NCI-H146 (cell line): Measurements from ENCODE around the gene EML1.

Experiments used
- DNase-seq: peaks from one replicate; lab custom pipeline; 2025; lab: John Stamatoyannopoulos, UW

EML1 gene, protein sequence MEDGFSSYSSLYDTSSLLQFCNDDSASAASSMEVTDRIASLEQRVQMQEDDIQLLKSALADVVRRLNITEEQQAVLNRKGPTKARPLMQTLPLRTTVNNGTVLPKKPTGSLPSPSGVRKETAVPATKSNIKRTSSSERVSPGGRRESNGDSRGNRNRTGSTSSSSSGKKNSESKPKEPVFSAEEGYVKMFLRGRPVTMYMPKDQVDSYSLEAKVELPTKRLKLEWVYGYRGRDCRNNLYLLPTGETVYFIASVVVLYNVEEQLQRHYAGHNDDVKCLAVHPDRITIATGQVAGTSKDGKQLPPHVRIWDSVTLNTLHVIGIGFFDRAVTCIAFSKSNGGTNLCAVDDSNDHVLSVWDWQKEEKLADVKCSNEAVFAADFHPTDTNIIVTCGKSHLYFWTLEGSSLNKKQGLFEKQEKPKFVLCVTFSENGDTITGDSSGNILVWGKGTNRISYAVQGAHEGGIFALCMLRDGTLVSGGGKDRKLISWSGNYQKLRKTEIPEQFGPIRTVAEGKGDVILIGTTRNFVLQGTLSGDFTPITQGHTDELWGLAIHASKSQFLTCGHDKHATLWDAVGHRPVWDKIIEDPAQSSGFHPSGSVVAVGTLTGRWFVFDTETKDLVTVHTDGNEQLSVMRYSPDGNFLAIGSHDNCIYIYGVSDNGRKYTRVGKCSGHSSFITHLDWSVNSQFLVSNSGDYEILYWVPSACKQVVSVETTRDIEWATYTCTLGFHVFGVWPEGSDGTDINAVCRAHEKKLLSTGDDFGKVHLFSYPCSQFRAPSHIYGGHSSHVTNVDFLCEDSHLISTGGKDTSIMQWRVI

DNA sequence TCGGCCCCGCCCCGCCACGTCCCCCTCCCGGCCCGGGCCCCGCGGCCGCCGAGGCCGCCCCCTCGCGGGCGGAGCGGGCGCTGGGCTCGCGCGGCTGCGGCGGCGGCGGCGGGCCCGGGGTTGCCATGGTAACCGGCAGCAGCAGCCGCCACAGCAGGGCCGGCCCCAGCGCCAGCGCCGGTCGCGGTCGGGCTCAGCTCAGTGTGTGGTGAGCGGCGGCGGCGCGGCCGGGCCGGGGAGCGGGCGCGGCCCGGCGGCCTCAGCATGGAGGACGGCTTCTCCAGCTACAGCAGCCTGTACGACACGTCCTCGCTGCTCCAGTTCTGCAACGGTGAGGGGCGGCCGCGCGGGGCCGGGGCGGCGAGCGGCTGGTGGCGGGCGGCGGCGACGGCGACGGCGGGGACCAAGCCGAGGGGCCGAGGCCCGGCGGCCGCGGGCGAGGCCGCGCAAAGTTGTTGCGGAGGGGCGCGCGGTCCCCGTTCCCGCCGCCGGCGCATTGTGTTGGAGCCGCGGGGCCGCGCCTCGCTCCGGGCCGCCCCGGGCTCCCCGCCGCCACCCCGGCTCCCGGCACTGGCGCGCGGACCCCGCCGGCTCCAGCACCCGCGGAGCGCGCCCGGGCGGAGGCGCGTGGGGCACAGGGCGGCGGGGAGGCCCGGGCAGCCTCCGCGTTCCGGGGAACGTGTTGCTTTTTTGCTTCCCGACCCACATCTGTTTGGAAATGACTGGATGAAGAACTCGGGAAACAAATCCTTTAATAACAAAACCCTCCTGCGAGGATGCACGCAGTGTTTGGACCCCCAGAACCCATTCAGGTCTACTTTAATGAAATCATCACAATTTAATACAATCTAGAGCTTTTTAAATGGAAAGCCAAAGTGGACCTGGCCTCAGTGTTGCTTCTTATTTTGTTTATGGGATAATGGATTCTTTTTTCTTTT lies at the start of gene EML1:
TSS of gene EML1 (plus strand) at position 201 of the 938 bp plus-strand sequence. CDS start at position 265, 64 bp downstream.
- DNase-seq: peak; percentile 63

DNA sequence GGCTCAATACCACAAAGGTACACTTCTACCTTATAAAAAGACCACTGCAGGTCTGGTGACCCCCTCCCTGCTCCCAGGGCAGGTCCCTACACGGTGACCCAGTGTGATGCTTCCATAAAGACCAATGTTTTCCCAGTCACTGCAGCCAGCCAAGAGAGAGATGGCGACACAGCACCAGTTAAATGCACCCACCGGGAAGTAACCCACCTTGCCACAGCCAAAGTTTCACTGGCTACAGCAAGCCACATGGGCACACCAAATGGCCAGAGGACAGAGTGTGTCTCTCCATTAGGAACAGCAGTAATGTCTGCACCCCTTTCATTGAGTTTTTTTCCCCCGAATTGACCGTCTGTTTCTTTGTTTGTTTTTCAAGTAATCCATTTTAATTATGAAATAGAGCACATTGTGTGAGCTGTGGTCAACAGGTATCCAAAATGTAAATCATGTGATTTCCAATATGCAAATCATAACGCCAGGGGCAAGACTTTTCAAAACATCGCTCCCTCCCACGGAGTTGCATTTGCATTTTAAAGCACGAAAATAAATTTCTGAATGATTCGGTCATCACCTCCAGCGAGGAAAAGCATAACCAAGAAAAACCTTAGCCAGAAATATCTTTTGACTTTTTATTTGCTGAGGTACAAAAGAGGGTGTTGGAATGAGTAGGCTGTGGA lies 48.9 kb upstream of the EML1 start:
- no peak for DNase-seq

DNA sequence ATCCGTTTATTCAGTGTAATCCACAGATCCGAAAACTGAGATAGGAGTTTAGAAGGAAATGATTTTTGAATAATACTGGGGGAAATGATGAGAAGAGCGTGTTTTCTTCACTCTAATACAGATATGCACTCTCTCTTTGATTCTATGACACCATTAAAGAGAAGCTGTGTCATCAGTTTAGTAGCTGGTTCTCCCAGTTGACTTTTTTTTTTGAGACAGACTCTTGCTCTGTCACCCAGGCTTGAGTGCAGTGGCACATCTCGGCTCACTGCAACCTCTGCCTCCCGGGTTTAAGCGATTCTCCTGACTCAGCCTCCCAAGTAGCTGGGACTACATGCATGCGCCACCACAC lies 48.4 kb upstream of the EML1 start:
- DNase-seq: no peak

DNA sequence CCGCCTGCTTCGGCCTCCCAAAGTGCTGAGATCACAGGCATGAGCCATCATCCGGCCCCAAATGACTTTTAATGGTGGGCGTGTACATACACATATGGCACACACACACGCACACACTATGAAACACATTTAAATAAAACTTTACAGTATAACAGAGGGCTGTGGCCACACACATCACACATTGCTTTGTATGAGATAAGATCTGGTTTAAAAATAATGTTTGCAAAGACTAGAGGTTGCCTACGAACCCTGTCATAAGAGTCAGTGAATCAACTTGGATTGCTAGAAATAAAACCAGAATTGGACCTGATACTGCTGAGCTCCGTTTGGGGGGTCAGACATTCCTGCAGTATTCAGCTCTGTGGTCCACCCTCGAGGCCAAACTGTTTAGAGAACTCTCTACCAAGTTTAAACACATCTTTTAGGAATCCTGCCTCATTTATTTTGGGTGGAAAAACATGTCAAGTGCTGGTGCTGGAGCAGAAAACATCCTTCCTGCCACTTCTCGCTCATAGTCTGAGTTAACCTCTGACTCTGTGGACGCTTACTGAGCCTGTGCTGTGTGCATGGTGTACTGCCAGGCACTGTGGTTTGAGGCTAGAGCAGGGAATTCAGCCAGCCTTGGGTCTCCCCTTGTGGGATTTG lies 47.8 kb upstream of the EML1 start:
- DNase-seq: no peak

DNA sequence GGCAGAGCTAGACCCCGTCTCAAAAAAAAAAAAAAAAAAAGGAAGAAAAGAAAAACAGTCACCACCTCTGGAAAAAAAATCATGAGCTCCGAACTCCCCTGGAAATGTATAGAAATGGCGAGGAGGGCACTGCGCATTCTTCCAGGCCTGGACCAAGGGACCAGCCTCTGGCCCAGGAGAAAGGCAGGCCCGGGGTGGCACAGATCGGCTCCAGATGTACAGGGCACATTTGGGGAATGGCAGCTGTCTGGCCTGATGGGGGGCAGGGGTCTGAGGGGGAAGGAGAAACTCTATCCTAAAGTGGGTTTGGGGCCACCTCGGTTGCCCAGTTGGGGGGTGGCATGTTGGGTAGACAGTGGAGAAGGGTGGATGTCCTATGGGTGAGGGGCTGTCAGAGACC lies 46.0 kb upstream of the EML1 start:
- DNase-seq: no peak

DNA sequence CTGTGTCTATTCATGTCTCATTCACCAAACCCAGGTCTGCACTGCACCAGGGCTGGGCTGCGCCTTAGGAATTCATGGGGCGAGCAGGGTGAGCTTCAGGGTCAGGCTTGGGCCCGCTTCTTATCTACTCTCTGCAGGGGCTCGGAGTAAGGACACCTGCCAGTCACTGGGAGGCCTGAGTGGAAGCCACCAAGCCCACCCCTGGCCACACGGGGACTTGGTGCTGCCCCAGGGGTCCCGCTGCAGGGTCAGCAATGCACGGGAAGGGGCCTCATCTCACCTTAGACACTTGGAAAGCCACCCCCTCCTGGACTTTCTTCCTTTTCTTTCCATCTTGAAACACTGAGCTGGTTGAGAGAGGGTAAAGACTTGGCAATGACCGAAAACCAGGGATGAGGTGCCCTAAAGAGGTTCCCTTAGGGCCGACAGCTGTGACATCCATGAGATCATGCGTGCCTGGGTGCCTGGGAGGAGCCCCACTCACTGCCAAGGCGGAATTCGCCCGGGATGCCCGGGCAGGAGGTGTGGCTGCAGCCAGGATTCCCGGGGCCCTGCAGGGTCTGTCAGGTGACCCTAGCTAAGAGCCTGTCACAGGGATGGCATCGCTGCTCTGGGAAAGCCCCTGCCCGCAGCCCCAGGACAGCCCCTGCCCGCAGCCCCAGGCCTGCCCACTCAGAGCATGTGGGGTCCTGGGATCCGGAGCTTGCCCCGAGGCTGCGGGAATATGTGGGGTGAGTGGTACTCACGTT lies 45.5 kb upstream of the EML1 start:
- no peak for DNase-seq

DNA sequence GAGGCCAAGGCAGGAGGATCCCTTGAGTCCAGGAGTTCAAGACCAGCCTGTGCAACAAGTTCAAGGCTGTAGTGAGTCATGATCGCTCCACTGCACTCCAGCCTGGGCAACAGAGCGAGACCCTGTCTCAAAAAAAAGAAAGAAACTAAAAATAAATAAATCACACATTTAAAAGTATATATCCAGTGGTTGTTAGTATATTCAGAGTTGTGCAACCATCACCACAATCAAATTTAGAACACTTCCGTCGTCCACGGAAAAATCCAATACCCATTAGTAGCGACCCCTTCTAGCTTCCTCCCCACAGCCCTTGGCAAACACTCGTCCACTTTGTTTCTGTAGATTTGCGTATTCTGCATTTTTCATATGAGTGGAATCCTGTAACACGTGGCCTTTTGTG lies 44.7 kb upstream of the EML1 start:
- DNase-seq: no peak

DNA sequence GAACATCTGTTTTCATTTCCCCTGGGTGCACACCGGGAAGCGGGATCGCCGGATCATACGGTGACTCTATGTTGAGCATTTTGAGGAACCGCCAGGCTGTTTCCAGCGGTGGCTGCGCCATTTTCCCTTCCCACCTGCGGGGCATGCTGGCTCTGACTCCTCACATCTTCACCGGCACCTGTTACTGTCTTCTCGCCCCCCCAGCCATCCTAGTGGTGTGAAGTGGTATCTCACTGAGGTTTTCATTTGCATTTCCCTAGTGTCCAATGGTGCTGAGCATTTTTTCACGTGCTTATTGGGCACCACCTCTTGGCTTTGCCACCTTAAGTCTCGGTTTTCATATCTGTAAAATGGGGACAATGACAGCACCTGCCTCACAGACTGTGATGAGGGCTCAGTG lies 44.1 kb upstream of the EML1 start:
- DNase-seq: no peak

DNA sequence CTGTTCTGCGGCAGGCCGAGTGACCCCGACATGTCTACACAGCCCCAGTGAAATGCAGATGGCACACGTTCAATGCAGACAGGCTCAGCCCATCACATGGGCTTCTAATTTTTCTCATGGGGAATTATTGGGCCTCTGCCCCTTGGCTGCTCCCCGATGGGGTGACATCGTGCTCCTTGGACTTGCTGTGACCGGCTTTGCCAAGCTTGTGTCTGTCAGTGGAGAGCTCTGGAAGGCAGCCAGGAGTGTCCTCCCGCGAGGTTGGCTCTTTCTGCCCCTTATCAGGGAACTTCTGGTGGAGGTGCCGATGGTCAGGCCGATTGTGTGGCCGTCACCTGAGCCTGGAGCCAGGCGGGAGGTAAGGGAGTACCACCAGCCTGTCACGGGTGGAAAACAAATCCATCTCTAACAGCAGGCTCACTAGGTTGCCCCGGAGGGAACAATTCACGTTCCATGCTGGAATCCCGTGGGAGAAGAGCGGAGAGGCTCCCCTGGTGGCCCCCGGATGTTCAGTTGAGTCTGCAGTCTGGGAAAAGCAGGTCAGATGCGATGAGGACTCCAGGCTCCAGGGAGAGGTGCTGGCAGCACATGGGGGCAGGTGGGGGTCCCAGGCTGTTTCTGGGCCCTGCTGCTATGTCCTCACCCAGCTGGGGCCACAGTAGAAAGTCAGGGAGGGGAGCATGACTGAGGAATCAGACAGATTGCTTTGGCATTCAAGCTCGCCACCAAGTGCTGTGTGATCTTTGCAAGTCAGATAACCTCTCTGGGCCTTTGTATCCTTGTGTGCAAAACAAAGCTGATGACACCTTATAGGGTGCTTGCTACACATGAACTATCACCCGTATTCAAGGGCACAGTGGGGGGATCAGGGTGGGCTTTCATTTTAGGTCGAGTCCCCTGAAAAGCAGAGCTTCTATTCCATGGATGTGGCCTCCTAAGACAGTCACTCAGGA lies 43.2 kb upstream of the EML1 start:
- DNase-seq: no peak

DNA sequence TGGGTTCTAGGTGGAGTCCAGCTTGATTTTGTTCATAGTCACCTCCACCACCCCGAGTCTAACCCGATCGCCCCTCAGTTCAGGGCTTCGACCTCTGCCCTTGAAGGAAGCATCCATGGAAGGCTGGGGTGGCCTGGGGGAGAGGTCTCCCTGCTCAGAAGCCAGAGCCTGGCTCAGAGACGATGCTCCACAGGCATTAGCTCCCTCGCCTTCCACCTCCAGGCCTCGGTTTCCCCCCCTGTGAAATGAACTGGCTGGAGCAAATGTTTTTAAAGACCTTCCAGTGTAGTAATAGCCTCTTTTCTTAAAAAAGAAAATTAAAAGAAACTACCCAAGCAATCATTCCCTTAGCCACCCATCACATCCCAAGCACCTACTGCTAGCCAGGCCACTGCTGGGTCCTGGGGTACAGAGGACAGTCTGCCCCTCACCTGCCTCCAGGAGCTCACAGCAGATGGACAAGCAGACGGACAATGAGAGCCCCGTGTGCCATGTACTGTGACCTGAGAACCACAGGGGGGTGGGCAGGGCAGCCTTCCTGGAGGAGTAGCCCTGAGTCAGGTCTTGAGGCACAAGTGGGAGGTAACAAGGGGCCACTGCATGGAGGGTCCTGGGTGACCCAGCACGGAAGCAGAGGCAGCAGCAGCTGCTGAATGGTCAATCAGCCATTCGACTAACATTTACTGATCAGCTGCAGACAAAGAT lies 42.3 kb upstream of the EML1 start:
- no peak for DNase-seq

DNA sequence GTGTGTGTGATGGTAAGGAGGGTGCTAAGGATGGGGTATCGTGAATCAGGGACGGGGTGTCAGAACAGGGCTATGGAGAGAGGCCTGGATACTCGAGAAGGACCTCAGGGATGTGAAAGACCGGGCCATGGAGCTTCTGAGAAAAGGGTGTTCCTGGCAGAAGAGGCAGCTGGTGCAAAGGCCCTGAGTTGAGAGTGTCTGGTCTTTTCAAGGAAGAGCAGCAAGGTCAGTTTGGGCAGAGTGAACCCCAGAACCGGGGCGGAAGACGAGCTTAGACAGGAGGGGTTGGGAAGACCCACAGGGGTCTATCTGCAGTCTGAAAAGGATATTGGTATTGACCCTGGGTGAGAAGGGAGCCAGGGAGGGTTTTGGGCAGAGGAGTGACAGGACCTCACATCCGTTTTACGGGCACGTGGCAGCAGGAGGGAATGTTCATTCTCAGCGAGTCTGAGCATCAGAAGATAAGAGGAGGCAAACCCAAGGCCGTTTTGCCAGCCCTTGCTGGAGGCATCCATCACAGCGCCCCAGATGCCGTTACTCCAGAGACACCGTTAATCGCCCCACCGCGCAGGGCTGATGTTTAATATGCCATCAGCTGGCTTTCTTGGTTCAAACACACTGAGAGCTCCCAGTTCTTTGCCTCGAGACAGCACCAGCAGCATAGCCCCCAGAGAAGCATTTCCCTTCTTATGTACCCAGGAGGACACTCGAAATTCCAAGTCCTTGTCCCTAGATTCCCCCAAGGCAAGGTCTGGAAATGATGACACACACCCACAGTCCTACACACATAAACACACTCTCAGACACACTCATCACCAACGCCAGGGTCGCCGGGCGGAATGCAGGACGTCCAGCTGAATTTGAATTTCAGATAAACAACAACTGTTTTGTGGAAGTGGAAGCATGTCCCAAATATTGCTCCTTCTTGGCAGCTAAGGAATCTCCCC lies 41.4 kb upstream of the EML1 start:
- no peak for DNase-seq

DNA sequence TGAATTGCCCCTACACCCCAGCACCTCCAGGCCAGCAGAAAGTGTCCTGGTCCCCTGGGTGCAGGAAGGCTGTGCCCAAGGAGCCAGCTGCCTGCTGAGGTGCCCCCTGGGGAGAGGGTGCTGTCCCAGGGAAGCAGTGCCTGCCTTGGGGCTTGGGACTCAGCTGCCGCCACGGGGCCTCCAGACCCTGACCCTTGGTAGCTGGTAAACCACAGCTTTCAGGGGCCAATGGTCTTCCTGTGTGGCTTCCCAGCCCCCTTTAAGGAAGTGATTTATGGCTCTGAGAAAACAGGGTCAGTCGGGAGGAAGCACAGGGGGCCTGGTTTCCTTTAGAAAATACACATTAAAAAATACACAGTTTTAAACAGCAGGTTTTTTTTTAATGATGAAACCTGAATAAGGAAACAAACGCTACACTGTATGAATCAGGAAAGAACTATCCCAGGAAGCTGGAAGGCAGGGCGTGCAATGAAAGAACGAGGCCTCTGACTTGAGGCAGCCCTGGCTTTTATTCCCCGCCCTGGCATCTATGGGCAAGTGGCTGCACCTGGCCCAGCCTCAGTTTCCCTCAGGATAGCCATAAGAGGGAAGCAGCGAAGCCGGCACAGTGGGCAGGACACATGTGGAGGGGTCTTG lies 40.6 kb upstream of the EML1 start:
- DNase-seq: no peak

DNA sequence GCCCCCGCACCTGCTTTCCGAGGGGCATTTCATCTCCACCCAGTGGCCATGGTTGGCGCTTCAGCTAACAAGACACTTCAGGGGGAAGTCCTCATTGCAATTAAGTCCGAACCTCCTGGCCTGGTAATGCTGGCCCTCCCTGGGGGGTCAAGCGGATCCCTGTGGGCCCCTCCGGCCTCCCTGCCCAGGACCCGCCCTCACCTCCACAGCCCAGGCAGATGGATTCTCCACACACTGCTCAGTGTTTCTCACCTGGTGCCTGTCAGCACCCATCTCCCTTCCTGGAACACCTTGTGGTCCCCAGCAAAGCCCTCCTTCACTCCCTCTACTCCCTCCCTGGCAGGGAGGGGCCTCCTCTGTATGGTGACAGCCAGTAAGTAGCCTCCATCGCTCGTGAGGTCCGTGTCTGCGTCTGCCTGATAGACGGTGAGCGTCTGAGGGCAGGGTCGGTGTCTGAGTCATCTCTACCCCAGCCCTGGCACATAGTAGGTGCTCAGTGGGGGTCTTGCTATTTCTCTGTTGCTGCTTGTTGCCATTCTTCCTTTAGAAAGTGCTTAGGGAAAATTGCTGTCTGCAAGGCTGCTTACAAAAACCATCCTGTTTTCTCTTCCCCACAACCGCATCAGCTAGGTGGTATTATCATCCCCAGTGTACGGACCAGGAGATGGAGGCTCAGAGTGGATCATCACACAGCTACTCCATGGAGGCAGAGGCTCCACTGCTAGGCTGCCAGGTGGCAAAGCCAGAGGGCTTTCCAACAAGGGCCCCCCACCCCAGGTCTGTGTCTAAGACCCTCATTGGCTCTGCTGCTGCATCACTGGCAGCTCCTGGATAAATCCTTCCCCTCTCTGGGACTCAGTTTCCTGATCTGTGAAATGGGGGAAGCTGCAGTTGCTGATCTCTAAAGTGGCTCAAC lies 39.7 kb upstream of the EML1 start:
- DNase-seq: no peak

DNA sequence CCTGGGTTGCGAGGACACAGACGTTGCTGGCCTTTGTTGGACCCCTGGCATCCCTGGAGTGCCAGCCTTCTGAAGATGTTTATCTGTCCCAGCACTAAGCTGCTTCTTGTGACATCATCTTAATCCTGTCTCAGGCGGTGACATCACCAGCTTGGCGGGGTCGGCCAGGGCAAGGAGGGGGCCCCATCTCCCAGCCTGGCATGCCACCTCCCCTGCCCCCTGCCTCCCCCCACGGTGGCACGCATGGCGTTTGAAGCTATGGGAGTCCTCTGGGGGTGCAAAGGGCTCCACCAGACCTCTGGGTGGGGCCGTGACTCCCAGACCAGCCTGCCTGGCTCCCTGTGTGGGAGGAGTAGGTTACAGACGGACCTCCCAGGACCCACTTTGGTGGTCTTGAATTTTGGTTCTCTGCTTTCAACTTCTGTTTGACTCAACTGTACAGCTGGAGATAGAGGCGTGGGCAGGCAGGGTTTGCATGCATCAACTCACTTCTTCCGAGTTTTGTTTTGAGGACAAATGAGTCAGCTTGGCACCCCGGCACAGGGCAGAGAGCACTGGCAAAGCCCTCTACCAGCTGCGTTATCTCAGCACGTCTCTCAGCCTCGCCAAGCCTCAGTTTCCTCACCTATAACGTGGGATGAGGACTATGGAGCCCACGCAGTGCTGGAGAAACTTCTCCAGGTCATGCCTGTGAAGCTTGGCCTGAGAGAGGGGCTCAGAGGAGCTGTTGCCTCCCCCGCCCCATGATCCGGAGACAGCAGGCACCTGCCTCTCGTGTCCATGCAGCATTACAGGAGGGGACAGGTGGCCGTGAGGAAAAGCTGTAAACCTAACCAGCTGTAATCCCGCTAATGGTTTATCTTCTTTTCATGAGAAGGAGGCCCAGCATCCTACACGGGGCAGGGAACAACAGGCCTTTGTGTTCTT lies 38.8 kb upstream of the EML1 start:
- no peak for DNase-seq

DNA sequence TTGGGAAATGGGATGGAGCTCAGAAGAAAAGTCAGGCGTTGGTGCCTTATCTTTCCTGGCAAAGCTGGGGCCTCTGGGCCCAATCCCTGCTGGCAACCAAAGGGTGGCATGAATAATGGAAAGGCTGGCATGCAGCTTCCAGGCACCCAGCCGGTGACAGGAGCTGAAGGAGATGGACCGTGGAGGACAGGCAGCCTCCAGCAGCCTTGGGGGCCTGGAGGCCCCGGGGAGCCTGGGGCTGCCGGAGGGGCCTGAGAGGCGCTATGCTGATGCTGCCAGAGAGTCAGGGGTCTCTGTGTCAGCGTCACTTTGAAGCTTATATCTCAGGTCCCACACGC lies 38.2 kb upstream of the EML1 start:
- DNase-seq: no peak
